HG02759 (cell line): ENCODE measurements around the gene RDX.

ENCODE experiments used
- ATAC-seq: cut with Tn5 transposase; IDR thresholded peaks from one replicate; pipeline ENCODE4 v1.9.1; 2021; ENCODE audit warnings: mild to moderate bottlenecking, moderate library complexity; ENCODE audit not compliant: unreplicated experiment

The RDX gene

DNA sequence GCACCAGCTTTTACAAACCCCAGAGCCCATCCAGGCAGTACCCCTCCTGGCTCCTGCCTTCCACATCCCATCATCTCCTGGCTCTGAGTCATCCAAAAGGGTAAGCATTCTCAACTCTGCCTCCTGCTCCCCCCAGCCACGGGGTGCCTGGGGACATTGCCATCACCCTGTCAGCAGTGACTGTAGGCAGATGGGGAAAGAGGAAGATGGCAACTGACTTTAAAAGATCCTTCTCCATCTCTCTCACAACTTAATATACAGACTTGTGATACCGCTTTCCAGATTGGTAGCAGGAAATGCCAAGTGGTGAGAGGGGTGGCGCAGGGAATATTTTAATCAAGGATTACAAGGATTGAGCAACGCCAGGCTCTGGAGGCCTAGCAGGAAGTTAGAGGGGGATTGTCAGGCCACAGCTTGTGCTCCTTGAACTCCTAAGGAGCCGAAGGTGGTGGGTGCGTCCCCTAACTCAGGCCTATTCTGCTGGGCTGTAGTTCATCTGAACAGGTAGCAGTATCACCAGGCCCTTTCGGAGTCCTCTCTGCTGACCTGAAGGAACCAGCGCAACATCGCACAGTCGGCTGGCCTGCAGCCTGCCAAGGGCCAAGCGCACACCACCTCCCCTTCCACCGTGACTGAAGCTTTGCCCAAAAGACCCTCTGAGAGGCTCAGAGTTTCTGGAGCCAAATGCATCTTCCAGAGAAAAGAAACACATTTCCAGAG, 119.9 kb downstream of the RDX start:
- ATAC-seq = no peak

DNA sequence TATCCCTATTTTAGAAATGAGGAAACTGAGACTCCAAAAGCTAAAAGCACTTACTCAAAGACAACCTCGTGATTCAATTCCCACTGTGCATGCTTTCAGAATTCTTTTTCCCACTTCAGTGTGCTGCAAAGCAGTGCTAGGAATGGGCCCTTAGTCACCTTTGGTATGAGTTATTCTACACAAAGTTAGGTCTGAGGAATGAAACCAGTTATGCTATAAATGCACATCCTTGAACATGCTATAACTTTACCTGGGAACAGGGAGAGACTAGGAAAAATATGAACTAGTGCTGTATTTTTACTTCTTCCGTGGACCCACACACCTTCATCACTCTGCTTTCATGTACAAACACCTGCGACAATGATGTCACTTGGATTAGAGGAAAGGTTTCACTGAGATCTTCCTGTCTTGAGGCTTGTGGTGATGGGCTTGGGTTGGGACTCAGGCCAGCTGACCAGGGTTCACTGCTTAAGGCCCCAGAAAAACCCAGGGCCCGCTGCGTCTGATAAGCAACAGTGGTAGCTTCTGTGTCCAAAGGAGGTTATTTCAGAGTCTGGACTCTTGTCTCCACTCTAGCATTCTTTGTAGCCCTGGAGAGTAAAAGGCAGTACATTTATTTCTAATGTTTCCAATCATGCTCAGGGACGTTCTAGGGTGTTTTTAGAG, 121.6 kb downstream of the RDX start:
- no peak for ATAC-seq

DNA sequence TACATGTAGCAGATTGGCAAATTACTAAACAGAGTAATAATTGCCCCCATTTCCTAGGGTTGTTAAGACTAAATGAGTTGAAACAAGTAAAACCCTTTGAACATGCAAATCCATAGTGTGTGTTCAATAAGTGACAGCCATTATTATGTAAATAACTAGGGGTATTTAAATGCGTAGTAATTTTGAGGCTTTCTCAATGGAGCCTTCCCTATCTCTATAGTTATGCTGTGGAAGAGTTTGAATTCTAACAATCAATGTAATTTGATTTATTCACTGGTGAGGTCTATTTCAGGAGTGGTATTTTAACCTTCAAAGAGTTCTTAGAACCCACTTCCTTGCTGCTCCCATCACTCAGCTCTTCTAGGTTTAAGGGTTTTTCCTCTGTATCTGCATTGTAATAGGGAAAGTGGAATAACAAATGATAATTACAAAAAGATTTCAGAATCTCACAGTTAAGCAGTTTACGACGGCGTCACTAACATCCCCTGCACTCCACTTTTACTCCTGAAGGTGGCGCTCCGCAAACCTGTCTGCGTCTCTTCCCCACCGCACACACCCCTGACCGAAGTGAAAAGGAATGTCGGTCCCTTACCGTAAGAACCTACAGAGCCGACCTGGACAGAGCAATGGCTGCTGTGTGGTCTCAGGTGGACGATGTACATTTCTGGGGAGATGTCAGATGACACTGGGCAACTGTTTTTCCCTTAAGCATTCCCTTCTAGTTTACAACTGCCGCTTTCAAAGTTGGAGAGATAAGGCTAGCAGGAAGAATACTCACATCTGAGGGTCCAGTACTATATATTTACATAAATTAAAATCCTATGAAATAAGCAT, 122.4 kb downstream of the RDX start:
- peak; percentile 77 for ATAC-seq

DNA sequence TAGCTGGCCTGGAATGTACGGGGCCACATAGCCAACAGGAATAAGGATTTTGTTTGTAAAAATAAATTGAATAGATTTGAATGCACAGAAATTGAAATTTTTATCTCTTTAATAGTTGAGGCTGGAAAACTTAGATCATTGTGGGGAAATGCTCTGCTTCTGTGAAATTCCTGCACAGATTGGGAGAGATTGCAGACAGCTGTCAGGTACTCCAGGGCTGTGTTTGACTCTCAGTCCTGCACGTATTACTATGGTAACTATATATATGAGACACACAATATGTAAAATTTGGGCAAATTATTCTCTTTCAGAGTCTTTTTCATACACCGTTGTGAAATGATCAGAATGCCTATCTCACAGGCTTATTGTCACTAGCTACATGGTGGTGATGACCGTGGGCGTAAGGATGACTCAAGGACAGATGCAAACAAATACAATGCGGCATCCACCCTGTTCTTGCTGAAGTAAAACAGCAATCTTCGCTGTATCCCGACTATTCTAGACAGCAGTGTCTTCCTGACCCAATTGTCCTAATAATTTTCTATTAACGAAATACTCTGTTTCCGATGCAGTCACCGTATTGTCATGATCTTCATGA, 123.8 kb downstream of the RDX start:
- ATAC-seq = no peak

DNA sequence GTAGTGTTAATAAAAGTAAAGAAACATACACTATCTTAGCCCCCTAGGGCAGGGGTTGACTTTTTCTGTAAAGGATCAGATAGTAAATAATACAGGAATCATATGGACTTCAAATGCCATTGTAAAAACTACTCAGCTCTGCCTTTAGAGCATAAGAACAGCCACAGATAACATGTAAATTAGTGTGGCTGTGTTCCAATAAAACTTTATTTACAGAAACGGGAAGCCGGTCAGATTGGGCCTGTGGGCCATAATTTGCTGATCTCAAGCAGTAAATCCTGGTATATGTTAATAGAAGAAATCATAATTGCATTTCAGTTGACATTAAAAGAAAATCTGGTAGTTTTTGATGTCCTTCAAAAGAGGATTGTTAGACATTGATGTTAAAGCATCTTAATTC, 126.7 kb downstream of the RDX start:
- ATAC-seq = no peak

DNA sequence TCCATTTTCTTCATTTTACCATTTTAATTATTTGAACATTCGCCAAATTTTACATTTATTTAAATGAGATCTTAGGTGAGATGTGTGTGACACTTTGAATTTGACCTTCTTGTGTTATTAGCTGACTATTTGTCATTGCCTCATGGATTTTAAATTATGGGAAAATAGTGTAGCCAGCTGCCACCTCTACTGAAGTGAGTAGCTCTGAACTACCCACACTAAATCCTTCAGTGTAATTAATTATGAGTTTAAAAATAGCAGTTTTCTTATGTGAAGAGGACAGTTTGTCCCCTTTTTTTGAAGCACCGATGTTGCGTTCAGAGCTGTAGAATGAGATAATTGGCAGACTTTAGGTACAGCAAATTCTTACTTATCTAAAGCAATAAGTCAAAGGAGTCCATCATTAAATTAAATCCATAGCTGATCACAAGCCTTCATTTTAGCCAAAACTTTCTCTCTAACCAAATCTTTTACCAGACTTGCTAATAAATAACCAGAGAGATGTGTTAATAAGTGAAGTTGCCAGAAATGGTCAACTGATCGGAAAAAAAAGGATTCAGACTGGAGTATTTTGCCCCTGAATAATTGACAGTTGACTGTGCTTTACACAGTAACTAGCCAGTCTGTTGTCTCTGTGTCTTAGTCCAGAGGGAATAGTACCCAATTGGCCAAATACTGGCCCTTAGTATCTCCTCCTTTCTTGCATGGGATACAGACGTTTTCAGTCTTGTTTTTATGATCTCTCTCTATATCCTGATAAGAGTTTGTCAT, 128.2 kb downstream of the RDX start:
- no peak for ATAC-seq

DNA sequence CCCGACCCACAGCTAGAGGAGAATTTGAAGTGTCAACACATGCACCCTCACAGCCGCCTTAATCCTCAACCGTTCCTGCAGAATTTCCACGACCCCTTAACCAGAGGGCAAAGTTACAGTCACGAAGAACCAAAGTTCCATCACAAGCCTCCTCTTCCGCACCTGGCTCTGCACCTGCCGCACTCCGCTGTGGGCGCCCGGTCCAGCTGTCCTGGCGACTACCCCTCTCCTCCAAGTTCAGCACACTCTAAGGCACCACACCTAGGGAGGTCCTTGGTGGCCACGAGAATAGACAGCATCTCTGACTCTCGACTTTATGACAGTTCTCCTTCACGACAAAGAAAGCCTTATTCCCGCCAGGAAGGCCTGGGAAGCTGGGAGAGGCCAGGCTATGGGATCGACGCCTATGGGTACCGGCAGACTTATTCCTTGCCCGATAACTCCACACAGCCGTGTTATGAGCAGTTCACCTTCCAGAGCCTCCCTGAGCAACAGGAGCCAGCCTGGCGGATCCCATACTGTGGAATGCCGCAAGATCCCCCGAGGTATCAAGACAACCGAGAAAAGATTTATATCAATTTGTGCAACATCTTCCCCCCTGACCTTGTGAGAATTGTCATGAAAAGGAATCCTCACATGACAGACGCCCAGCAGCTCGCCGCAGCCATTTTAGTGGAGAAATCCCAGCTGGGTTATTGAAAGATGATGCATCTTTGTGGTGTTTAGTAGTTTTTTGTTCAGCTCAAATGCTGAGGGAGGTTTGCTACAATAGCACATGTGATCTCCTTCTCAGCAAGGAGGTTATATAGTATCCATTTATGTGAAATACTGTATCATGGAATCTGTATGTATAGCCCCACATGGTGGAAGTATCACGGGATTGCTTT, 131.1 kb downstream of the RDX start:
- no peak for ATAC-seq

DNA sequence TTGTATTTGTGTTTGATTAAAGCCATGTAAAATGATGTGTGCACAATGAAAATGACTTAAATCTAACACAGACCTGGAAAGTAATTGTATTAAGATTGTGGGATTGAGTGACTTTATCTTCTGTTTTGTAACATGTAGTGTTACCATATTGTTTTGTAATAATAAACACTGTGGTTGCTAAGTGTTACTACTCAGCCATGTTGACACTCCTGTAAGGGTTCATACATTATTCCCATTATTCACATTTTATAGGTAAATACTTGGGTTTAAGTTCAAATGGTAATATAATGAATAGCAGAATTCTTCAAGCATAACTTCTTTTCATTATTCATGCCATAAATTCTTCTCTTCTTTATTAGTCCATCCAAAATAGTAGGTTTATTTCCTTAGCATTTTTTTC, 134.2 kb downstream of the RDX start:
- no peak for ATAC-seq

DNA sequence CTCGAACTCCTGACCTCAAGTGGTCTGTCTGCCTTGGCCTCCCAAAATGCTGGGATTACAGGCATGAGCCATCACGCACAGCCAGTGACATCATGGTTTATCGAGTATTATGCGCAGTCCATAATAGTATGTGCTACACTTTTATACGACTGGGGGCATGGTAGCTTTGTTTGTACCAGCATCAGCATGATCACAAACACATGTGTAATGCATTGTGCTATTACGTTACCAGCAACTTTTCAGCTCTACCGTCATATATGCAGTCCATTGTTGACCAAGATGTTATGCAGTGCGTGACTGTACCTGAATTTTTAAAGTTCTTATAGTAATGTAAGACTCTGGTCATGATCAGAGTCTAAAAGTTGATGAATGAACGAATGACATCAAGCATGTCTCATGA, 135.4 kb downstream of the RDX start:
- ATAC-seq = no peak

DNA sequence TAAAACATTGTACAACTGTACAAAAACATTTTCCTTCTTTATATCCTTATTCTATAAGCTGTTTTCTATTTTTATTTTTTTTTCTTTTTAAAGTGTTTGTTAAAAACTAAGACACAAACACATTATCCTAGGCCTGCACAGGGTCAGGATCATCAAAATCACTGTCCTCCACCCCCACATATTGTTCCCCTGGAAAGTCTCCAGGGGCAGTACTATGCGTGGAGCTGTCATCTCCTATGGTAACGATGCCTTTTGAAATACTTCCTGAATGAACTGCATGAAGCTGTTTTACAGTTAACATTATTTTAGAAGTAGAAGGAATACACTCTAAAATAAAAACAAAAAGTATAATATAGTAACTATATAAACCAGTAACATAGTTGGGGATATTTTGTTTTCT, 136.0 kb downstream of the RDX start:
- no peak for ATAC-seq

DNA sequence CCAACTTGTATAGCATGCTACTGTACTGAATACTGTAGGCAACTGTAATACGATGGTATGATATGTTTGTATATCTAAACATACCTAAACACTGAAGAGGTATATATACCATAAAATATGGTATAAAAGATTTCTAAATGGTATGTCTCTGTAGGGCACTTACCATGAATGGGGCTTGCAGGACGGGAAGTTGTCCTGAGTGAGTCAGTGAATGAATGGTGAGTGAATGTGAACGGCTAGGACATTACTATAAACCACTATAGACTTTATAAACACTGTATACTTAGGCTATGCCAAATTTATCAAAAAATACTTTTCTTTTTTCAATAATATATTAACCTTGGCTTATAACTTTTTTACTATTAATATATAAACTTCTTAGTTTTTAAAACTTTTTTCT, 136.4 kb downstream of the RDX start:
- no peak for ATAC-seq

DNA sequence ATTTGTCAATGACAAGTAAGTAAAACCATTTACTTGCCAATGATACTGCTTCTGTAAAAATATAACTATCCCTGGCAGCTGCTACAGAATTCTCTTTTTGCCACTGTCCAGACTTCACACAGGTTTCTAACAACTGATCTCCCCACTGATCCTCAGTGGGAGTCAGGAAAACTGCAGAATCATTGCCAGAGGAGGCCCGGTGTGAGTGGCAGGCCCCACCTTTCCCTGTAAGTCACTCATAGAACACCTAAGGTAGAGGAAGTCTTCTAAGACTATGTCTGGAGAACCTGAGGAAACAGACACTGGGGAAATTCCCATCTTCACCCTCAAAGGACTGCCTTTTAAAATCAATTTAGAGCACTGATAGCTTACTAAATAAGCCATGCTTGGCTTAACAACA, 136.9 kb downstream of the RDX start:
- ATAC-seq = no peak

DNA sequence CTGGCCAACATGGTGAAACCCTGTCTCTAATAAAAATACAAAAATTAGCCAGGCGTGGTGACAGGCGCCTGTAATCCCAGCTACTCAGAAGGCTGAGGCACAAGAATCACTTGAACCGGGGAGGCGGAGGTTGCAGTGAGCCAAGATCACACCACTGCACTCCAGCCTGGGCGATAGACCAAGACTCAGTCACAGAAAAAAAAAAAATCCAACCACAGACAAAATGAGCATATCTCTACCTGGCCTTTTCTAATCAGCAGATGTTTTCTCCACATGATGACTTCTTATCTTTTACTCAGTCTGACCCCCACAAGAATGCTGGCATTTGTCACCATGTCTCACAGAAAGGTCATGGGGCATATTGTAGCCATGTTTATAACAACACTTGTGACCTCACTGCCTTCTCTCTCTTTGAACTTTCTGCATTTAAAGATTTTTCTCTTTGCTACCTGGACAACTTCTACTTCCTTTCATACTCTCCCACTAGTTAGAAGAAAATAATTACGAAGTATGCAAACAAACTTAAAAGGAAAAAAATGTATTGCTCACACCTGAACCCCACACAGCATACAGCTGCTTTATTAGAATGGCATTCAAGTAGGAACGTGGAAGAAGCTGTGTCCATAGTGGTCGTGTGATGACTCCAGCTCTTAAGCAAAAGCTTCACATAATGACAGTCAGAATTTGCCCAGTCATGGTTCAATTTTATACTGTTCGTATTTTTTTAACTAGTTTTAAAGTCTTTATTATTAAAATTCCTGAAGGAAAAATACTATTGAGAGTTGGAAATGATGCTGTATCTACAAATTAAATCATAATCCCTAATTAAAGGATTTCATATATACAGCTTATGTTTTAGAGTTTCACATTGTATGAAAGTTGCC, 137.9 kb downstream of the RDX start:
- no peak for ATAC-seq

DNA sequence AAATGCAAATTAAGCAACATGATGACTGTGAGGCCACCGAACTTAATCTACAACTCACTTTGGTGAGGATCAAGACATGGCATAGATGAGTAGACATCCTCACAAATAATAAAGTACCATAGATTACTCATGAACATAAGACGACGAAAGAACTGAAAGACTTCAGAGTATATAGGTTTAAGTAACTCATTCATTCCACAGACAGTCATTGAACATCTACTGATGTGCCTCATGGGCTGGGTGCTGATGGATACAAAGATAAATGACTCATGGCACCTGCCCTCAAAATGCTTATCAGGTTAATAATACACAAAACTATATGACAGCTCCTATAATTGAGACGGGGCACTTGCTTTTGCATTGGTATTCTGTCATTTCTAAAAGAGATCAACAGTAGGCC, 139.9 kb downstream of the RDX start:
- no peak for ATAC-seq

DNA sequence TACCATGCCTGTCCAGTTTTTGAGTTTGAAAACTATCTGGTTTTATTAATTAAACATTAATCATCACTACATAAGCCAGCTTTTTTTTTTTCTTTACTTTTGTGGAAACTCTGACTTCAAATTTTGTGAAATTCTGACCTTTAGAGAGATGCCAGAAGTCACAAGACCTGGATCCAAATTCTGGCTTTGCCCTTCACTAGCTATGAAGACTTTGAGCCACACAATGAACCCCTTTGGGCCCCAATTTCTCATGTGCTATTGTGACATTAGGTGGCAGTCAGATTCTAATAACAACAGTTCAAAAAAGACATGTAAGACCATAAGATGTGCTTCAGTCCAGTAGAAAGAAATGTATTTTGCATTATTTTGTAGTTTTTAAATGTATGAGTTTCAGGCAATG, 142.9 kb downstream of the RDX start:
- no peak for ATAC-seq

DNA sequence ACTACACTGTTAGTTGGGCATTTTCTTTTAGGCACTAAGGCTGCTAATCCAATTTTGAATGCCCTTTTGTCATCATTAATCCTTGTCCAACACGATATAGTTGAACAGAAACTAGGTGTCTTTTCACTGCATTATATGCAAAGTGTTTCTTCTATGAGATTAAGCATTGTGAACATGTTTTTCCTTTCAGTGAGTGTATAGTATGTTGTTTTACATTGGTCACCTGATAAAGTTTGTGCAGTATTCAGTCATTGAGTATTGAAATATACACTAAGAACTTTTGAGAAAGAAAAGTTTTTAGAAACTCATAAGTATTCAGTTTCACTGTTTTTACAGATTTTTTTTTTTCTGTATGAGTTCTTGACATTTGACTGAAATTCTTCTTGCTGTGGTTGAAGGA, 144.2 kb downstream of the RDX start:
- no peak for ATAC-seq

DNA sequence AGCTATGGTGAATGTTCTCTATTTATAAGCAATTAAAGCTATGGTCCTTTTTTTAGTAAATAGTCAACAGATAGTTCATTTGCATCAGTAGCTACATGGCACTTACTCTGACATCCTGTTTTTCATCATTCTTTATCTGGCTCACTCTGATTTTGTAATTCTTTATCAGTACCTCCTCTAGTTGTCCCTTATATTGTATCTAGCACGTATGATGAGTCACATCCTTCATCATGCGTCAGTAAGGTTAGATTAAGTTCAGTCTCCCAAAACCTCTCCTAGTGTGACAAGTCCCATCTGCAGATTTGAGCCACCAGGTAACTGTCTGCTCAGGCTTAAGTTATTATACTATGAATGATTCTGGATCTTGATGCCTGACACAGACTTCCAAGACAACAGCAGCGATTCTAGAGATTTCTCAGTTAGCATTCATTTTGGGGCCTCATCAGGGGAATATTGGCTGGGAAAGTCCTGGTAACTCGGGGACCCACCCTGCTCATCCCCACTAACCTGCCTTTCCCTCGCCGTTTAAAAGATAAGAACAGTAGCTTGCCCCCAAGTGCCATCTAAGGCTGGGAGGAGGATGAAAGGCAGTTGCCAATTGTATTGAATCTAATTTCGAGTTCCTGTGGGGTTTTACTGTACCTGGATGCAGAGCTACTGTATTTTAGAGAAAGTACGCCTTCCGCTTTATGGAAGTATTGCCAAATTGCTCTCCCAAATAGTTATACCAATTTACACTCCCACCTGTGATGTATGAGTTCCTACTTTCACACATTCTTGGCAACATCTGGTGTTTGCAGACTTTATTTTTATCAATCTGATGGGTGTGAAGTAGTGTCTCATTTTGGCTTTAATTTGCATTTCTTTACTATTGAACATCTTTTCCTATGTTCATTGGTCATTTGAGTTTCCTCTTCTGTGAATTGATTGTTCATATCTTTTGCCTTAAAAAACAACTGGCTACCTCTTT, 147.4 kb downstream of the RDX start:
- peak; percentile 65 for ATAC-seq
